Neural cell (in vitro differentiated cells): ENCODE results near the gene OGDH.

Experiments
- EZH2 ChIP-seq: fragments of 200-600, 300-800 bp; shearing (Covaris generic), sonication (generic); IDR thresholded peaks from 2 replicates; pipeline ENCODE4 v1.6.1; 2014; ENCODE audit warnings: antibody characterized with exemption, low read length, borderline replicate concordance, mild to moderate bottlenecking; ENCODE audit not compliant: insufficient read depth, poor library complexity, severe bottlenecking
- TAF1 ChIP-seq: IDR thresholded peaks from 2 replicates; pipeline ENCODE4 v1.6.1; 2012; ENCODE audit warnings: low read depth

- TF ChIP-seq TAF1 (no peak), EZH2 (no peak)
These were observed 43.8 kb downstream of the OGDH start for GRCh38 chr7:44650242-44650641.
